Right renal cortex interstitium (tissue), 3 donors: ENCODE data around the gene SYNRG. TPM values are rescaled to one million over a fixed set of nuclear protein-coding genes. Genes with fewer than 3 reads are reported as not detected.
"Not testable (repeated sequence)": the region's sequence is repeated elsewhere in the genome, so short reads cannot be mapped to it uniquely, and the experiment has no call there.

ENCODE experiments used
- DNase-seq, 3 donors: peaks; one replicate each; pipeline ENCODE4 v3.0.0-alpha.2; 2013; ENCODE audit warnings: low read depth in 3 of 3, low spot score in 2 of 3
- polyA plus RNA-seq, 3 donors: library from polyadenylated mRNA; unstranded; fragments of 120-200 nt; gene quantifications; one replicate each; pipeline ENCODE4 v1.2.1, GENCODE V29; 2013; ENCODE audit not compliant: insufficient read length in 3 of 3

Gene SYNRG
- polyA plus RNA-seq, 3 donors: 39.5 to 43.4 (median 42.0) TPM

- DNase-seq: no peak
Measured at GRCh38 chr17:37547986-37548385, 61.2 kb downstream of the SYNRG start.

- no peak for DNase-seq
Measured at GRCh38 chr17:37546302-37546701, 62.9 kb downstream of the SYNRG start.

DNA sequence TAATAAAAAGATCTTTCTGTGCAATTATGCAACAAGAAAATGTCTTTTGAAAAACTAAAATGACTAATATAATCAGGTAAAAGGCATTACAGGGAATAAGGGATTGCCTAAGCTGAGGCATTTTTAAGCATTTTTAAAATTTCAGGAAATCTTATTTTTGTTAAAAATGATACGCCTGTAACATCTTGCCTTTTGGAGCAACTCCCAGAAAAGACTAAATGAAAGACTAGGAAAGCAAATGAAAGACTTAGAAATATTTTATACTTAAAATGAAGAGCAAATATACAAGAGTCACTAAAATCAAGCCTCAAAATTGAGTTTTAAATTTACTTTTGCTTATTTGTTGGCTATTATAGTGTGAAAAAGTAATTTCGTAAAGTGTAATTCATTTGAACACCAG, 63.7 kb downstream of the SYNRG start:
- no peak for DNase-seq

GRCh38 chr17:37543637-37544052, 65.6 kb downstream of the SYNRG start:
- no peak for DNase-seq

DNA sequence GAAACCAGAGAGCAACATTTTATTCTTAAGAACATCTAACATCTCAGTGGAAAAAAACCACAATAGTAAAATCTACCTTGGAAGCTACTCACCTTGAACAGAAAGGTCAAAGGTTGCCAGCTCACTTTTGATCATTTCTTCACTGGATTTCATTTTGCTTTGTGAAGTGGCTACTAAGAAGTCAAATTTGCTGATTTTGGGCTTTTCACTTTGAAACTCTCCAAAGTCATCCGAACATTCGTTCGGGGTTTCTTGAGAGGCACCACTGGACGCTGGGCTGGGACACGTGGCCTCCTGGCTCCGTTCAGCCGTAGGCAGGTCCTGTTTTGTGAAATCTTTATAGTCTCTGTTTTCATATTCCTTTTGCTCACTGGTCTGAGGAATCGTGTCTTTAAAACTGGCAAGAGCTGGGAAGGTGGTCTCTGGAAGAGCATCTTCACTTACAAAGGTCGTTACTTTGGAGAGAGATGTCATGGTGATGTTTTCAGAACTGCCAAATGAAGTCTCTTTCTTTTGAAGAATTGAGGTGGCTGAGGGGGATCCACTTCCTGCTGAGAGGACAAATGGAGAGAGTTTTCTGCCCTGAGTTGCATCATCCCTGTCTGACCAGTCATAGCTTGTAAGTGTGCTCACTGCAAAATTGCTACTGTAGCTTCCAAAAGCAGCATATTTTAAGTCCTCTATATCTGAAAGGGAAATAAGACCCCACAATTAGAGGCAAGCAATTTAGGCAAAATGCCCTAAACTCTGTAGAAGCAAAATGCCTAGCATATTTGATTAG, 67.1 kb downstream of the SYNRG start:
- DNase-seq: no peak

DNA sequence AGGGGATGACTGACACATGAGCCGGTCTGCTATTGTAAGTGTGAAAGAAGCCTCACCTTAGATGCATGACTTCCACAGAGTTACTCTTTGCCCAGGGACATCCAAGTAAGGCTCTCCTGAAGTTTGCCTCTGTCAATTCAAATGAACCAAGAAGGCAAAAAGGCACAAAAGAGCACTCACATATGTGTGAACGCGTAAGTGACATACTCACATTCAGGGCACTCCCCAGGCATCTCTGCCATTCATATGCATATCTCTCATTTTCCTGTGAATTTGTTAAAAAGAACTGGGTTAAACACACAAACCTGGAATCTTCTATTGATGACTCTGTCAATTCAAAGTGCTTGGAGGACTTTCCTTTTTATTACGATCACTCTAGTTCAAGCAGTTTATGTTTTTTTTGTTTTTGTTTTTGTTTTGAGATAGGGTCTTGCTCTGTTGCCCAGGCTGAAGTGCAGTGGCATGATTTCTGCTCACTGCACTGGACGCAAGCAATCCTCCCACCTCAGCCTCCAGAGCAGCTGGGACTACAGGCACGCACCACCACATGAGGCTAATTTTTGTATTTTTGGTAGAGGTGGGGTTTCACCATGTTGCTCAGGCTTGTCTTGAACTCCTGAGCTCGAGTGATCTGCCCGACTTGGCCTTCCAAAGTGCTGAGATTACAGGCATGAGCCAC, 70.1 kb downstream of the SYNRG start:
- no peak for DNase-seq

DNA sequence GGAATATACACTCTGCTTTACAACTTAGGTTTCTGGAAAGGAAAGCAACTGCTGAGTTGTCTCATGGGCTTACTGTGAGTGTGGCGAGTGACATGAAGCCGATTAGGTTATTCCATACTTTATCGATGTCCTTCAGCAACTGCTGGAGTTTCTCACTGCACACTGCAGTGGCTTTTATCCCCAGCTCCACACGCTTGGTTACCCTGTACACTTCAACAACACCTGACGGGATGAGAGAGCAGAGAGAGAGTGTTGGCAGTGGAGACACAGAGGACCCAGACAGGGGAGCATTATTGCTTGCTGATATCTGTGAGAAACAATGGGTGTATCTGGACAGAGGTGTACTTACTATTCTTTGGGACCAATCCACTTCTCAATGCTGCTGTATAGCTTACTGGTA, 73.3 kb downstream of the SYNRG start:
- no peak for DNase-seq

DNA sequence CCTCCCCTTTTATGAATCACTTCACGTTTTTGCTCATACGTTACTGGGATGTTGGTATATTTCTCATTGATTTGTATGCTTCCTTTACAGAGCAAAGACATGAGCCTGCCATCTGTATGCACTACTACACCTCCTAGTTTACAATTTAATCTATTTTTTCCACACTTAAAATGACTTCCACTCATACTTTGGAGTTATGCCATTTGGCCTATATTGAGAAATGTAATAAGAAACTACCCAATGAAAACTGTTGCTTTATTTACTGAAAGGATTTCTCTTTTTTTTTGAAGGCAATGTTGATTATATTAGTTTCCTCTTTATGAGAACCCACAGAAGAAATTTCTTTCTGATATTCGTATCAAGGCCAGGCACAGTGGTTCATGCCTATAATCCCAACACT, 76.5 kb downstream of the SYNRG start:
- DNase-seq: no peak

DNA sequence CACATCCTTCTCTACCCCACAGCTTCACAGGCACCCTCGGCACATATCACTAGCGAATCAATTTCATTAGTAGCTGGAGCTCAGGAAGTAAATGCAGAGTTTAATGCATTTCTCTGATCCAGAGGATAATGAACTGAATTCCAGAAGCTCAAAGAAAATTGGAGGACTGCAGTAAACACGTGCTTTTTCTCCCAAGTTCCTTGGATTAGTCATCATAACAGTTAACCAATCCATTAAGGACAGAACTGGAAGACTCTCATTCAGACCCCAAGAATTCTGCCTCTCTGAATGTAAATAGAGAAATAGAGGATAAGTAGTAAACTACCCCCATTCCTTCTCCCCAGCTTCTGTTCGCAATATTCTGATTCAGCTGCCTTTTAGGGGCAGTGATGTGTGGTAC, 78.8 kb downstream of the SYNRG start:
- DNase-seq: no peak

DNA sequence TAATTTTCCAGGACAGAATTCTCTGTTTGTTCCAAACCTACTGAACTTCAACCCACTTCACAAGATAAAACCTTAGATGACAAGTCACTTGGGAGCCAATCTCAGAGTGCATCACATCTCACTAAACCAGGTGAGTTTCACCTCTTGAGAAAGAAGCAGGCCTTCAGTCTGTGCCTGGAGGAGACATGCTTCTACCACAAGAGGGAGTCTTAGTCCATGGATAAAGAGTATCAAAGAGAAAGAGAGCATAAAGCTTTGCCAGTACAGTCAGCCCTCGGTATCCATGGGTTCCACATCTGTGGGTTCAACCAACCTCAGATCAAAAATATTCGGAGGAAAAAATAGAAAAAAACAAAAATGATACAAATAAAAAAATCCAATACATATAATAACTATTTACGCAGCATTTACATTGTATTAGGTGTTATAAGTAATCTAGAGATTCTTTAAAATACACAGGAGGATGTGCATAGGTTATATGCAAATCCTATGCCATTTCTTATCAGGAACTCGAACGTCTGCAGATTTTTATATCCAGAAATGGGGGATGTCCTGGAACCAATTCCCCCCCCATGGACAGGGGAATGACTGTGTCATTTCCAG, 81.9 kb downstream of the SYNRG start:
- DNase-seq: peak; percentile 12 to 31 (median 27)

DNA sequence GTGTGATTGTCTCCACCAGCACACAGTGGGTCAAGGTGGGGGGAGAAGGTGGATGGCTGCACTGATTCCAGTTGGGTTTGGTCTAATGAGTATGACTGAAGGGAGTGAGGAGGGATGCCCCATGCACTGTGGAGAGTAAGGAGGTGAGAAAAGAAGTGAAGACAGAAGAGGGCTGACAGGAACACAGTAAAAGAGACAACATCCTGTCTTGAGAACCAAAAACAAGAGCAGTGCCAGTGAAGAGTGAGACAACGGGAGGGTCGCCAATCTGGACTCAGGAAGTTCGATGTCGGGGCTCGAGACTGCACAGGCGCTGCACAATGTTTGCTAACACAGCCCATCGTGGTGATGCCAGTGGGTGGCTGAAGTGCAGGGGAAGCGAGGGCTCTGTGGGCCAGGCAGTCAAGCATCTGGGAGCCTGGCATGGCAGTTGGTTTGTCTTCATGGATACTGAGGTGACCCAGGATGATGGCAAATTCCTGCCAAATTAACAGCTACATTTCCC, 85.5 kb downstream of the SYNRG start:
- no peak for DNase-seq

DNA sequence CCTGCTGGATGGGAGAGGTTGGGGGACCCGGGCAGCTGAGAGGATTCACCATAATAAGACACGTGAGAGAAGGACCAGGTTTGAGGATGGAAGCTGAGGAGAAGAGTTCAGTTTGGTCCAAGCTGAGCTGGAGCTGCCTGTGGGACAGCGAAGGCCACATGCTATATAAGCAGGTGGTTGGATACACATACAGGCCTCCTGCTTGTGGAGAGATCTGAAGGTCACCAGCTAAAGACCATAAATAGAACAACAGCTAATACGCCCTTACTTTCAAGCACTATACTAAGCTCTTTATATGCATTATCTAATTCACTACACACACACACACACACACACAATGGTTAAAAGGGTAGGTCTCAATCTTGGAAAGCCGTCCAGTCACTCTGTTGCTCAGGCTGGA, 87.4 kb downstream of the SYNRG start:
- no peak for DNase-seq

DNA sequence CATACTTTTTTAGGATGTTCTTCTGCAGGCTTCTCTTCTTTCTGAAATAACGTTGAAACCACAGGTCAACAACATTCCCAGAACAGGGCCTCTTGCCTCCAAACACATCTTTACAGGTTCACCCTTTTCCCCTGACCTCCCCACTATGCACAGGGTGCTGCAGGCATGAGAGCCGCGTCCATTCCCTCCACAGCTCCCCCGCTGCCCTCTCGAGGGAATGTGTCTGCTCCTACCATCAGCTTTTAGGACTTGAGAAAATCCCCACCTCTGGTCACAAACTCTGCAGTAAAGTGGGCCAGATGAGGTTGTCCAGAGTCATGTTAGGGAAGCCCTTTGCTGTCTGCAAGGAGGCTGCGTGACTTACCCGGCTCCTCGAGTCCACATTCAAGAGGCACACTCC, 89.0 kb downstream of the SYNRG start:
- DNase-seq: no peak

DNA sequence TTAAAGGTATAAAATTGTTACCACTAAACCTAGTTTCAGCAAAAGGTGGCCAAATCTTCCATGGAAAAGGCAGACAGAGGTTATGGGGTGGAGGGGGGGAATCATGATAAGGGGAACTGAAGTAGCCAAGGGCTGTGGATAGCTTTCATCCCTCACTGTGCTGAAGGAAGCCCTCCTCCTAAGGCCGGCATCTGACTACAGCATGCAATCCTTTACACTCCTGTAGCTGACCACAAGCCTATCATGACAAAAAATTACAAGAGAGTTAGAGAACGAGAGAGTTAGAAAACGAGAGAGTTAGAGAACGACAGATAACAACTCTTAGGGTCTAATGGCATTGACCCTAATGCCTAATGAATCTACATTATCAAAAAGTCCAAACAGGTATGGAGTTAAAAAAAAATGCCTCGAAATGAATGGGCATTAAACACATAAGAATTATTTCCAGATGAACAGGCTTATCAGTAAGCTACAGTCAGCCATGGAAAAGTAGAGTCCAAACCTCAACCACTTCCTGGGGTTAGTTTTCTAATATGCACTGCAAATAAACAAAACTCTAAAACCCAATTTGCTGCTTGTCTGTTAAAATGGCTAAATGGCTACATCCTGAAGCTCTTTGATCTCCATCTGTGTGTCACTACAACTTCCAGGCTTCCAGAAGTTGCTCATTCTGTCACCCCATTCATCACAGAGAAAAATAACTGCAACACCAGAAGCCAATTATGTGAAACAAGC, 89.8 kb downstream of the SYNRG start:
- no peak for DNase-seq

DNA sequence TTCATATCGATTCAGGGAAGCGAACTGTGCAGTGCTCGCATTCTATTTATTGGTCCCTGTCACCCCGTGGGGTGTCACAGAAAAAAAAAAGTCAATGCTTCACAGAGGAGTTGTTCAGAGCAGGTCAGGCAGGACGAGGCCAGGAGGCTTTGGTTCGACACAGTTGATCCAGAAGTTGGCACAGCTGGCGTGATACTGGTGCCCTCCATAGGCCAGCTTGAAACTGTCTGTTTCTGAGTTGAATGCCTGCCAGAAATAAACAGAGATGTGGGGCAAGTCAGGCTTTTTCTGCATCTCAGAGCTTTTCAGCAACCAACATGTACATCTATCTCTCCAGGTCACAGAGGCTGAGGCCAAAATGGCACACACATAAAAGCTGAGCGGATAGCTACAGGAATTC, 90.4 kb downstream of the SYNRG start:
- DNase-seq: no peak

- no peak for DNase-seq
Measured at GRCh38 chr17:37517881-37518280, 91.3 kb downstream of the SYNRG start.

GRCh38 chr17:37516127-37516571, 93.1 kb downstream of the SYNRG start:
- no peak for DNase-seq

GRCh38 chr17:37513711-37514110, 95.5 kb downstream of the SYNRG start:
- DNase-seq: no peak

GRCh38 chr17:37512442-37513068, 96.7 kb downstream of the SYNRG start:
- no peak for DNase-seq

- DNase-seq: not testable (repeated sequence)
Measured at GRCh38 chr17:37511642-37512041, 97.6 kb downstream of the SYNRG start.
